Fibroblast of lung (primary cell): ENCODE measurements around the gene PRRG2. TPM values are rescaled to one million over a fixed set of nuclear protein-coding genes. Genes with fewer than 3 reads are reported as not detected.

Experiments
- DNase-seq, 2 donors: peaks; one replicate each; pipeline versions ENCODE4 v3.0.0 to v3.0.0-alpha.2; 2010; ENCODE audit warnings: low read depth in 2 of 2
- H2AFZ ChIP-seq: 2 replicates; pipeline ENCODE4 v1.5.1; 2012; ENCODE audit warnings: low read length, control low read depth, inconsistent platforms
- H3K27ac ChIP-seq: 2 replicates; pipeline ENCODE4 v1.5.1; 2011; ENCODE audit warnings: low read length, control low read depth; ENCODE audit not compliant: insufficient read depth
- H3K27me3 ChIP-seq: 2 replicates; pipeline ENCODE4 v1.5.1; 2011; ENCODE audit warnings: mild to moderate bottlenecking, low read length; ENCODE audit not compliant: control insufficient read depth, insufficient read depth
- H3K36me3 ChIP-seq: 2 replicates; pipeline ENCODE4 v1.5.1; 2011; ENCODE audit warnings: low read length; ENCODE audit not compliant: control insufficient read depth, insufficient read depth
- H3K4me1 ChIP-seq: 2 replicates; pipeline ENCODE4 v1.5.1; 2011; ENCODE audit warnings: low read length; ENCODE audit not compliant: control insufficient read depth, insufficient read depth; ENCODE audit errors: extremely low read depth
- H3K4me2 ChIP-seq: 2 replicates; pipeline ENCODE4 v1.5.1; 2011; ENCODE audit warnings: low read length, control low read depth; ENCODE audit not compliant: insufficient read depth; ENCODE audit errors: extremely low read depth
- H3K4me3 ChIP-seq, 4 experiments: fragments of 200-600 bp in 1 of 4; sonication (generic) in 1 of 4; replicated peaks in 1 of 4; 2 replicates each; pipeline ENCODE4 v1.5.1; 2011 to 2016; ENCODE audit warnings: low read length in 4 of 4, low read depth in 3 of 4, mild to moderate bottlenecking in 3 of 4, control low read depth in 2 of 4, inconsistent platforms in 1 of 4, mixed read lengths in 1 of 4; ENCODE audit not compliant: insufficient read depth in 1 of 4; ENCODE audit errors: control extremely low read depth in 1 of 4
- H3K79me2 ChIP-seq: 2 replicates; pipeline ENCODE4 v1.5.1; 2012; ENCODE audit warnings: mild to moderate bottlenecking, low read length, inconsistent platforms; ENCODE audit not compliant: control insufficient read depth, insufficient read depth
- H3K9ac ChIP-seq: 2 replicates; pipeline ENCODE4 v1.5.1; 2011; ENCODE audit warnings: mild to moderate bottlenecking, low read length, control low read depth; ENCODE audit not compliant: insufficient read depth
- H3K9me3 ChIP-seq: 2 replicates; pipeline ENCODE4 v1.5.1; 2012; ENCODE audit warnings: low read depth, low read length; ENCODE audit not compliant: control insufficient read depth, insufficient read depth
- H4K20me1 ChIP-seq: 2 replicates; pipeline ENCODE4 v1.5.1; 2011; ENCODE audit warnings: low read length; ENCODE audit not compliant: control insufficient read depth, insufficient read depth; ENCODE audit errors: extremely low read depth
- CTCF ChIP-seq, 2 donors: IDR thresholded peaks in 1 of 2; conservative IDR thresholded peaks in 1 of 2; 1 replicate in 1 of 2; 2 replicates in 1 of 2; pipeline ENCODE4 v1.5.1; 2011 to 2012; ENCODE audit warnings: low read length in 2 of 2, control low read depth in 1 of 2, inconsistent platforms in 1 of 2, low read depth in 1 of 2, mild to moderate bottlenecking in 1 of 2
- EZH2 ChIP-seq: IDR thresholded peaks from 2 replicates; pipeline ENCODE4 v1.5.1; 2012; ENCODE audit warnings: low read length, control low read depth, mild to moderate bottlenecking; ENCODE audit errors: missing control alignments
- polyA plus RNA-seq, 2 donors: library from polyadenylated mRNA; depleted of rRNA in 1 of 2; stranded (reverse) in 1 of 2; unstranded in 1 of 2; fragments of >200 nt; gene quantifications; 2 replicates each; pipeline ENCODE4 v1.2.1, GENCODE V29; 2011 to 2012; ENCODE audit warnings: missing spikeins in 1 of 2
- total RNA-seq: library from RNA; depleted of rRNA; stranded (reverse); fragments of >200 nt; gene quantifications from 2 replicates; pipeline ENCODE4 v1.2.1, GENCODE V29; 2014

PRRG2 gene
- total and polyA plus RNA-seq, 2 donors (not counting 1 experiment from before 2014, with no cell fraction given) = 0.17 TPM; not detected in 1

GRCh38 chr19:49574206-49574755 lies 6.8 kb upstream of the PRRG2 start:
- Histone ChIP-seq H4K20me1 (no peaks in the 10 kb centered on the region), H3K27ac (no peak overlapping the region), H3K27me3 (no peaks in the 10 kb centered on the region), H3K36me3 (peaks cover 5% of the 10 kb centered on the region), H3K79me2 (peaks cover 30% of the 10 kb centered on the region), H3K9ac (no peak overlapping the region), H2AFZ (no peak overlapping the region), H3K9me3 (no peaks in the 10 kb centered on the region), H3K4me1 (peaks cover 5% of the 10 kb centered on the region), H3K4me3 (no peak overlapping the region), H3K4me2 (no peak overlapping the region)
- TF ChIP-seq CTCF (conservative IDR thresholded peaks at IDR 0.05 in 1 of 2, IDR thresholded peaks at IDR 0.05 in 1 of 2; ENCODE audit: low read depth in 1 of 2, low read length in 2 of 2) (no peak), EZH2 (no peak)
- DNase-seq = no peak

- H3K9ac ChIP-seq = no peak overlapping the region
- no peak overlapping the region for H3K27ac ChIP-seq
- H3K79me2 ChIP-seq = peaks cover 29% of the 10 kb centered on the region
- no peak for DNase-seq
- H3K4me2 ChIP-seq = peak overlapping the region; percentile 81
- peaks cover 5% of the 10 kb centered on the region for H3K4me1 ChIP-seq
- peaks cover 2% of the 10 kb centered on the region for H3K36me3 ChIP-seq
- no peaks in the 10 kb centered on the region for H4K20me1 ChIP-seq
- TF ChIP-seq EZH2 = no peak
- no peak for TF ChIP-seq CTCF (conservative IDR thresholded peaks at IDR 0.05 in 1 of 2, IDR thresholded peaks at IDR 0.05 in 1 of 2; ENCODE audit: low read depth in 1 of 2, low read length in 2 of 2)
- no peaks in the 10 kb centered on the region for H3K27me3 ChIP-seq
- H3K4me3 ChIP-seq = peak overlapping the region; percentile 68 to 98 (median 88)
- H2AFZ ChIP-seq = no peak overlapping the region
- H3K9me3 ChIP-seq = no peaks in the 10 kb centered on the region
Observed at GRCh38 chr19:49579193-49579592, 1.9 kb upstream of the PRRG2 start.

GRCh38 chr19:49579947-49580263 lies 1.2 kb upstream of the PRRG2 start:
- Histone ChIP-seq H3K9me3 (no peaks in the 10 kb centered on the region), H3K4me3 (peak overlapping the region; percentile 68 to 98 (median 88)), H3K36me3 (no peaks in the 10 kb centered on the region), H3K27ac (peak overlapping the region; percentile 55), H3K4me2 (peak overlapping the region; percentile 81), H3K27me3 (no peaks in the 10 kb centered on the region), H2AFZ (peak overlapping the region; percentile 44), H3K9ac (peak overlapping the region; percentile 58), H4K20me1 (no peaks in the 10 kb centered on the region), H3K79me2 (peaks cover 28% of the 10 kb centered on the region), H3K4me1 (peaks cover 5% of the 10 kb centered on the region)
- TF ChIP-seq CTCF (conservative IDR thresholded peaks at IDR 0.05 in 1 of 2, IDR thresholded peaks at IDR 0.05 in 1 of 2; ENCODE audit: low read depth in 1 of 2, low read length in 2 of 2) (no peak), EZH2 (no peak)
- DNase-seq = no peak
